Epithelial cell of esophagus (primary cell): ENCODE data around the gene RAD51B.

ENCODE experiments used
- DNase-seq: peaks from one replicate; pipeline ENCODE4 v3.0.0; 2010; ENCODE audit warnings: low read depth
- H3K4me3 ChIP-seq: 2 replicates; pipeline ENCODE4 v1.5.1; 2011; ENCODE audit warnings: mild to moderate bottlenecking, low read length, control low read depth
- CTCF ChIP-seq: IDR thresholded peaks from 2 replicates; pipeline ENCODE4 v1.5.1; 2011; ENCODE audit warnings: low read depth, mild to moderate bottlenecking, low read length, control low read depth, inconsistent platforms; ENCODE audit not compliant: insufficient read depth; ENCODE audit errors: missing control alignments

The RAD51B gene

GRCh38 chr14:68741477-68741791, 921.9 kb downstream of the RAD51B start:
- no peak overlapping the region for H3K4me3 ChIP-seq
- no peak for DNase-seq
- TF ChIP-seq CTCF: no peak

DNA sequence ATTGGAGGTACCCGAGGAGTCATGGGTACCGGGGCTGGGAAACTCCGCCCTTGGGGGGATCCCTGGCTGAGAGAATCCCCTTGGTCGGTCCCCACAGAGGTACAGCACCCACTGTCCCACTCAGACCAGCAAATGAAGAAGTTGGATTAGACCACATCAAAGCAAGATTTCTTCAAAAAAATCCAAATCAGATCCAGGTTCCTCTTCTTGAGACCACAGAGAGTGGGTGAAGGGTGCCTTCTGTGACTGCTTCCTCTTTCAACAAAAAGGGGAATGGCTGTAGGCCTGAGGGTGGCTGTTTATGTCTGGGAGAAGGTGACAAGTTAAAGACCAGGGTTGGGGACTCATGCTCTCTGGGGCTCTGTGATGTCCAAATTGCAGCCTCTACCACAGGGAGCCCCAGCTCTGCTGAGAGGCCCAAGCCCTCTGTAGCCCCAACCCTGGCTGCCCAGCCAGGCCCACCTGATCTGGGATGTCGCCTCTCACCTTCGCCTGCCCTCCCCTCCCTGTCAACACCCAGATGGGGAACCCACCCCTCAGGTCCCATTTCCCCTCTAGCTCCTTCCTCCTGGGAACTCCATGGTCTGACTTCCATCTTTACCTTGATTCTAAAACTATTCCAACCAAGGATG, 922.4 kb downstream of the RAD51B start:
- no peak overlapping the region for H3K4me3 ChIP-seq
- DNase-seq: no peak

GRCh38 chr14:68744613-68745012, 925.0 kb downstream of the RAD51B start:
- no peak overlapping the region for H3K4me3 ChIP-seq
- no peak for TF ChIP-seq CTCF
- no peak for DNase-seq

More for the DNA sequence above, 922.4 kb downstream of the RAD51B start:
- TF ChIP-seq CTCF: no peak

DNA sequence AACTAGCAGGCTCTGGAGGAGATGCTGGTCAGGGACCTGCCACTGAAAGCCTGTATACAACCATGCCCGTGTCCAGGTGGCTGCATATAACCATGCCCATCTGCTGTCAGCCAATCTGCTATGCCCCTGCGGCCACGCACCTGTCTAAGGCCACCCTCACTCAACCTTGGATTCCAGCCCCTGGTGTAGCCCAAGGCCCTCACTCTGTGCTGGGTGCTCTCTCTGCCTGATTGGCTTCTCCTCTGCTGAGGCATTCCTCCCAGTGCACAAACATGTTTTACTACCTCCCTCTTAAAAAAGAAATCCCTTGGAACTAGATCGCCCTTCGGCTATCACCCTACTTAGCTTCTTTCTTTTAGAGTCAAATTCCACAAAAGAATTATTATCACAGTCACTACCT, 927.8 kb downstream of the RAD51B start:
- no peak for TF ChIP-seq CTCF
- no peak for DNase-seq
- H3K4me3 ChIP-seq: no peak overlapping the region

DNA sequence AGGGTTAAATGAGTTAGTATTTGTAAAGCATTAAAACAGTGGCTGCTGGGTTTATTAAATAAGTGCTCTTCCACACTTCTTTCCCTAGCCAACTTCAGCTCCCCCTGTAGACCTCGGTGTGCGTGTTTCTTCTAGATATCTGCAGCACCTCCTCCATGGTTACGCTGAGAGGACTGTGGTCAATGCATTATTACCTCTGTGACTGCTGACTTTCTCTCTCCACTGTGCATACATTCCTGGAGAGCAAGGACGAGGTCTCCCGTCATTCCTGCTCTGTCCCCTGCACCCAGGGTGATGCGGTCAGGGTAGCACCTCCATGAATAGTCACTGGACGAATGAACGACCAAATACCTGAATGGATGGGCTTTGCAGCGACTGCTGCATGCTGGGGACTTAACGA, 928.7 kb downstream of the RAD51B start:
- TF ChIP-seq CTCF: no peak
- no peak for DNase-seq
- no peak overlapping the region for H3K4me3 ChIP-seq

DNA sequence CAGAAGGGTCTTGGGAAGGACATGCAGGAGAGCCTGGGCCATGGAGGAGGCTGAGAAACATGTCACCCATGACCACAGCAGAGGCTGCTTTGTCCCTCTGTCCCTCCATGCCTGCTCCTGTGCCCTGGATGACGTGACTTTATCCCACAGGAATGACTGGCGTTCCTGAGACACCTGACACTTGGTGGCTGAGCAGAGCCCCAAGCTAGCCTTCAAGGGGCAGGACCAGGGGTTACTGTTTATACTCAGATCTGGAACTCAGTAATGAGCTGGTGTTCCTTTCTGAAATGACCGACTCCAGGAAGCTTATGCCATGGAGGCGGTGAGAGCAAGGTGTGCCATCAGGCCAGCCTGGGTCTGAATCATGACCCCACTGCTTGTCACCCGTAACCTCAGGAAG, 929.1 kb downstream of the RAD51B start:
- H3K4me3 ChIP-seq: no peak overlapping the region
- TF ChIP-seq CTCF: no peak
- DNase-seq: no peak
